Vagina (tissue), 2 donors: ENCODE measurements around the gene TSPAN5. TPM values are rescaled to one million over a fixed set of nuclear protein-coding genes. Genes with fewer than 3 reads are reported as not detected.
"Not testable (repeated sequence)": the region's sequence is repeated elsewhere in the genome, so short reads cannot be mapped to it uniquely, and the experiment has no call there.

Experiments used
- DNase-seq, 2 donors: peaks; one replicate each; pipeline ENCODE4 v3.0.0-alpha.2; 2017; ENCODE audit errors: extremely low spot score in 2 of 2
- H3K27ac ChIP-seq: fragments of 200-600 bp; sonication (generic); one replicate; pipeline ENCODE4 v1.5.1; 2019
- H3K27me3 ChIP-seq: fragments of 200-600 bp; sonication (generic); one replicate; pipeline ENCODE4 v1.5.1; 2019
- H3K36me3 ChIP-seq, 2 donors: fragments of 200-600 bp; sonication (generic); one replicate each; pipeline ENCODE4 v1.5.1; 2017 to 2019
- H3K4me1 ChIP-seq: fragments of 200-600 bp; sonication (generic); one replicate; pipeline ENCODE4 v1.5.1; 2019
- H3K4me3 ChIP-seq, 2 donors: fragments of 200-600 bp; sonication (generic); 1 replicate in 1 of 2; 2 replicates in 1 of 2; pipeline ENCODE4 v1.5.1; 2016 to 2019
- H3K9me3 ChIP-seq: fragments of 200-600 bp; sonication (generic); one replicate; pipeline ENCODE4 v1.5.1; 2019
- CTCF ChIP-seq, 3 experiments: fragments of 450-650 bp in 2 of 3; fragments of 200-600 bp in 1 of 3; sonication (generic) in 1 of 3; IDR thresholded peaks; one replicate each; pipeline ENCODE4 v1.5.1; 2017 to 2019; ENCODE audit warnings: antibody characterized with exemption in 3 of 3, mild to moderate bottlenecking in 2 of 3, moderate library complexity in 2 of 3
- POLR2A ChIP-seq, 2 donors: fragments of 450-650 bp; IDR thresholded peaks; one replicate each; pipeline ENCODE4 v1.6.1; 2017; ENCODE audit warnings: antibody characterized with exemption in 2 of 2, mild to moderate bottlenecking in 2 of 2, moderate library complexity in 2 of 2
- POLR2AphosphoS5 ChIP-seq, 2 donors: sonication (generic); formaldehyde crosslinking; IDR thresholded peaks; one replicate each; pipeline ENCODE4 v1.9.0; 2017; ENCODE audit warnings: antibody characterized with exemption in 2 of 2, mild to moderate bottlenecking in 2 of 2, low read depth in 1 of 2; ENCODE audit not compliant: insufficient read depth in 1 of 2
- intact Hi-C: fragments of 100-400 bp; cut with DNase I; formaldehyde crosslinking; loops from one replicate; pipeline ENCODE4 v1.15.1; 2023
- total RNA-seq: library from RNA; depleted of rRNA; stranded (reverse); fragments of >200 nt; gene quantifications from one replicate; pipeline ENCODE4 v1.2.3, GENCODE V29; 2016

TSPAN5 gene
- total RNA-seq, result 15.5 TPM

GRCh38 chr4:98658287-98659105 is at the start of gene TSPAN5:
TSPAN5 (minus strand) TSS chr4:98658611.
- intact Hi-C loops, result no loop called here
- Histone ChIP-seq H3K4me1 (peaks cover 51% of the 10 kb centered on the region), H3K4me3 (peak within 1 kb of the TSS; percentile 75 to 87), H3K27ac (peak within 1 kb of the TSS; percentile 88), H3K36me3 (no peaks in the 10 kb centered on the region), H3K27me3 (no peaks in the 10 kb centered on the region), H3K9me3 (no peaks in the 10 kb centered on the region)
- TF ChIP-seq POLR2A (IDR thresholded peaks at IDR 0.05) (peak in 1 of 2 donors; percentile 39), CTCF (IDR thresholded peaks at IDR 0.05) (no peak), POLR2AphosphoS5 (IDR thresholded peaks at IDR 0.05; ENCODE audit: insufficient read depth in 1 of 2, low read depth in 1 of 2) (peak in 1 of 2 donors; percentile 66)
- no peak for DNase-seq

- Histone ChIP-seq H3K27ac (no peak overlapping the region), H3K9me3 (no peaks in the 10 kb centered on the region), H3K4me3 (no peak overlapping the region), H3K36me3 (no peaks in the 10 kb centered on the region), H3K27me3 (no peaks in the 10 kb centered on the region), H3K4me1 (no peaks in the 10 kb centered on the region)
- TF ChIP-seq CTCF (IDR thresholded peaks at IDR 0.05) (no peak), POLR2AphosphoS5 (IDR thresholded peaks at IDR 0.05; ENCODE audit: insufficient read depth in 1 of 2, low read depth in 1 of 2) (no peak), POLR2A (IDR thresholded peaks at IDR 0.05) (no peak)
- intact Hi-C loops, result no loop called here
- no peak for DNase-seq
Observed at GRCh38 chr4:98706935-98707334, 48.5 kb upstream of the TSPAN5 start.

DNA sequence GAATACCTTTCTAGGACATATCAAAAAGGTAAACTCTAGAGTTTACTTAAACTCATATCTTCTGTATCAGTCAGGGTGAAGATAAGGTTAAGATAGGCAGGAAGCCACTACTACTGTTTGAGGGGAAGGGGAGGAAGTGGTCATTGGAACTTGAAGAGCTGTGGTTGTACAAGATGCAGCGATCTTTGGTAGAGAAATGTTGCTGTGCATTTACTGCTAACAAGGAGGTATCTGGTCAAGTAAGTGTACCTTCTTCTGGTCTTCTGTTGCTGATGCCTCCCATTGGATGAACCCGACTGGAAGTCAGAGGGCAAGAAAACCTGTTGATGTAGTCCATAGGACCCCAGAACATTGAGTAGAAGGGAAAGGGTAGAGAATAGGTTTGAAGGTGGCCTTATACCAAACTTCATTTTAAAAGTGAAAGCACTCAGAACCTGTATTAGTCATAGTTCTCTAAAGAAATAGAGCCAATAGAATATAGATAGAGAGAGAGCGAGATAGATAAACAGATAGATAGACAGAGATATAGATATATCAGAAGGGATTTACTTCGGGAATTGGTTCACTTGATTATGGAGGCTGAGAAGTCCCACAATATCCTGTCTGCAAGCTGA is 47.9 kb upstream of the TSPAN5 start:
- H3K4me3 ChIP-seq, result no peak overlapping the region
- H3K27ac ChIP-seq, result no peak overlapping the region
- no peaks in the 10 kb centered on the region for H3K9me3 ChIP-seq
- intact Hi-C loops, result no loop called here
- no peak for DNase-seq
- TF ChIP-seq POLR2AphosphoS5 (IDR thresholded peaks at IDR 0.05; ENCODE audit: insufficient read depth in 1 of 2, low read depth in 1 of 2), result no peak
- TF ChIP-seq CTCF (IDR thresholded peaks at IDR 0.05), result no peak
- no peak for TF ChIP-seq POLR2A (IDR thresholded peaks at IDR 0.05)
- H3K36me3 ChIP-seq, result no peaks in the 10 kb centered on the region
- no peaks in the 10 kb centered on the region for H3K4me1 ChIP-seq
- no peaks in the 10 kb centered on the region for H3K27me3 ChIP-seq

GRCh38 chr4:98705586-98705985 is 47.2 kb upstream of the TSPAN5 start:
- DNase-seq, intact Hi-C loops, H3K4me1 ChIP-seq, H3K27me3 ChIP-seq, H3K9me3 ChIP-seq, H3K36me3 ChIP-seq, H3K4me3 ChIP-seq, H3K27ac ChIP-seq: not testable (repeated sequence)

DNA sequence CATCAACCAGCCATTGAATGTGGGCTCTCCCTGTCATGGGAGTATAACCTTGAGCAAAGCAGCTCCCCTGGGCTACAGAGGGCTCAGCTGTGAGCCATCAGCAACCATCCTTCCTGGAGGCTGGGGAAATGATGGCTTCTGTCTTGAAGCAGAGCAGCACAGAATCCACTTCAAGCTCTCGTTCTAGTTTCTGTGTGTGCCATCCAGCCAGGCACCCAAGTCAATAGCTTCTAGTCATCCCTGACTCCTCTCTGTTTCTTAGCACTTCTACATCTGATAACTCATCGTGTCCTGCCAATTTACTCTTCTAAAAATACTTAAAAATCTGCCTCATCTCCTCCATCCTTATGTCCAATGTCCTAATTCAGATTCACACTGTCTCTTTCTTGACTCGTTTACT is 42.2 kb upstream of the TSPAN5 start:
- no peaks in the 10 kb centered on the region for H3K27me3 ChIP-seq
- TF ChIP-seq POLR2A (IDR thresholded peaks at IDR 0.05), result no peak
- TF ChIP-seq CTCF (IDR thresholded peaks at IDR 0.05), result no peak
- no peak for TF ChIP-seq POLR2AphosphoS5 (IDR thresholded peaks at IDR 0.05; ENCODE audit: insufficient read depth in 1 of 2, low read depth in 1 of 2)
- no peaks in the 10 kb centered on the region for H3K9me3 ChIP-seq
- DNase-seq, result no peak
- no peaks in the 10 kb centered on the region for H3K36me3 ChIP-seq
- intact Hi-C loops, result no loop called here
- no peaks in the 10 kb centered on the region for H3K4me1 ChIP-seq
- H3K4me3 ChIP-seq, result no peak overlapping the region
- H3K27ac ChIP-seq, result no peak overlapping the region
